GM19452 (cell line): ENCODE data around the gene BCAM.
"Not testable (repeated sequence)": the region's sequence is repeated elsewhere in the genome, so short reads cannot be mapped to it uniquely, and the experiment has no call there.

Experiments
- ATAC-seq: cut with Tn5 transposase; IDR thresholded peaks from one replicate; pipeline ENCODE4 v1.9.1; 2021; ENCODE audit not compliant: unreplicated experiment

BCAM gene

GRCh38 chr19:44816301-44816700 is 7.4 kb downstream of the BCAM start:
- no peak for ATAC-seq

- no peak for ATAC-seq
Observed at GRCh38 chr19:44817725-44818465, 9.0 kb downstream of the BCAM start.

DNA sequence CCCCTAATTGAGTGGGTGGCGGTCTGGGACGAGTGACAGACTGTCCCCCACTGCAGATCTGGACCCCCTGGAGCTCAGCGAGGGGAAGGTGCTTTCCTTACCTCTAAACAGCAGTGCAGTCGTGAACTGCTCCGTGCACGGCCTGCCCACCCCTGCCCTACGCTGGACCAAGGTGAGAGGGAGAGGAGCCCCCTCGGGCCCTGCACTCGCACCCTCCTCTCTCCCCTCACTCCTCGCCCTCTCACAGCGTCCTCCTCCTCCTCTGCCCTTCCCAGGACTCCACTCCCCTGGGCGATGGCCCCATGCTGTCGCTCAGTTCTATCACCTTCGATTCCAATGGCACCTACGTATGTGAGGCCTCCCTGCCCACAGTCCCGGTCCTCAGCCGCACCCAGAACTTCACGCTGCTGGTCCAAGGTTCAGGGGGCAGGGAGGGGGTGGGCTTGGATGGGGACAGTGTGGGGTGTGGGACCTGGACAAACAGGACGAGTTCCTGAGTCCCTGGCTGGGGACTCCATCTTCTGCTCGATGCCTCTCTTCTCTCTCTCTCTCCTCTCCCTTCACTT is 9.6 kb downstream of the BCAM start:
- ATAC-seq, result no peak

DNA sequence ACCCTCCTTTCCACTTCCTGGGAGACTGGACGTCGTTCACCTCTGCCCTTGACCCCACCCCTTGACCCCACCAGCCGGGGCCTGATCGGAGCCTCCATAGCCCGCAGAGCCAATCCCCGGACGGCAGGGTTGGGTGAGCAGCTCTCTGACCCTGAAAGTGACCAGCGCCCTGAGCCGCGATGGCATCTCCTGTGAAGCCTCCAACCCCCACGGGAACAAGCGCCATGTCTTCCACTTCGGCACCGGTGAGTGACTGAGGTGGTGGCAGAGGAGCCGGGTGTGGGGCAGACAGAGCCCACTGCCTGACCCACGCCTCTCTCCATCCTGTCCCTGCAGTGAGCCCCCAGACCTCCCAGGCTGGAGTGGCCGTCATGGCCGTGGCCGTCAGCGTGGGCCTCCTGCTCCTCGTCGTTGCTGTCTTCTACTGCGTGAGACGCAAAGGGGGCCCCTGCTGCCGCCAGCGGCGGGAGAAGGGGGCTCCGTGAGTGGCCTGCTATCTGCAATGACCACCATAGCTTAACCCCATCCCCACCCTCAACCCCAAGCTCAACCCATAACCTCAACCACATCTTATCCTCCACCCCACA is 10.4 kb downstream of the BCAM start:
- no peak for ATAC-seq

DNA sequence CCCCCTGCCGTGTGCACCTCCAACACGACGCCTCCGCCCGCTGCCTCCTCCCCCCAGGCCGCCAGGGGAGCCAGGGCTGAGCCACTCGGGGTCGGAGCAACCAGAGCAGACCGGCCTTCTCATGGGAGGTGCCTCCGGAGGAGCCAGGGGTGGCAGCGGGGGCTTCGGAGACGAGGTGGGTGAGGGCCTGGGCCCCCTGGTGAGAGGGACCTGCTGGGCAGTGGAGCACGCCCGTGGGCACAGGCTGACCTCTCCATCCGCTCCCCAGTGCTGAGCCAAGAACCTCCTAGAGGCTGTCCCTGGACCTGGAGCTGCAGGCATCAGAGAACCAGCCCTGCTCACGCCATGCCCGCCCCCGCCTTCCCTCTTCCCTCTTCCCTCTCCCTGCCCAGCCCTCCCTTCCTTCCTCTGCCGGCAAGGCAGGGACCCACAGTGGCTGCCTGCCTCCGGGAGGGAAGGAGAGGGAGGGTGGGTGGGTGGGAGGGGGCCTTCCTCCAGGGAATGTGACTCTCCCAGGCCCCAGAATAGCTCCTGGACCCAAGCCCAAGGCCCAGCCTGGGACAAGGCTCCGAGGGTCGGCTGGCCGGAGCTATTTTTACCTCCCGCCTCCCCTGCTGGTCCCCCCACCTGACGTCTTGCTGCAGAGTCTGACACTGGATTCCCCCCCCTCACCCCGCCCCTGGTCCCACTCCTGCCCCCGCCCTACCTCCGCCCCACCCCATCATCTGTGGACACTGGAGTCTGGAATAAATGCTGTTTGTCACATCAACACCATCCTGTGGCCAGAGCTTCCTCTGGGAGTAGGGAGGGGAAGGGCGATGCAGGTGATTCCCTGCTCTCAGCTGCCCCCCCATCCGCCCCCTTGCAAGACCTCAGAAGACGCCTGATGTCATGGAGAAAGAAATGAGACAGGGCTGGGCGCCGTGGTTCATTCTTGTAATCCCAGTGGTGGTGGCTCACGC is 12.0 kb downstream of the BCAM start:
- no peak for ATAC-seq

- ATAC-seq, result no peak
Observed at GRCh38 chr19:44822177-44822576, 13.3 kb downstream of the BCAM start.

GRCh38 chr19:44822670-44823372 is 13.9 kb downstream of the BCAM start:
- no peak for ATAC-seq

DNA sequence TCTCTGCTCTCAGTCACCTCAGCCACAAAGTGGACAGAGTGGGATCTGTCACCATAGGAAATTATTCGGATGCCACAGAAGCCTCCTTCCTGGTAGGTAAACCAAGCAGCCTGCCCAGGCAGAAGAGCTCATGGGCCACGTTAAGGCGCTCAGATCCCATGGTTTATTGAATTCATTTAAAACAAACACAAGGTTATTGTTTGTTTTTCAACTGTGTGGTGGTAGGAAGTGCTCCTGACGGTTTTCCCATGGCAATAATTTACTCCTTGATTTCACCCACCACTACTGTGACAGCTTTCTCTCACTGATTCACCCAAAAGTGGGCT is 14.4 kb downstream of the BCAM start:
- no peak for ATAC-seq

DNA sequence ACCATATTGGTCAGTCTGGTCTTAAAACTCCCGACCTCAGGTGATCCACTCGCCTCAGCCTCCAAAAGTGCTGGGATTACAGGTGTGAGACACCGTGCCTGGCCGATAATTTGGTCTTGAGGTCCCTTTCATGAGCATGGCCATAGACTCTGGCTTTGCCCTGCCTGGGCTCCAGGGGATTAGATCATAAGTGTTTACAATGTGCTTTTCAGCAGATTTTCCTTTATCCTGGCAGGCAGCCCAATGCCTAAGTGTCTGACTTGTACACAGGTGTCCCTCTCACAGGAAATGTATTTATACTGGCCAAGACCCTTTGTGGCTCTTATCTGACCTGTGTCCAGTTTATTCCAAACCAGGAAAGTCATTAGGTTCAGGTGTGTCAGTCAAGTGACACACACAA is 15.9 kb downstream of the BCAM start:
- no peak for ATAC-seq

DNA sequence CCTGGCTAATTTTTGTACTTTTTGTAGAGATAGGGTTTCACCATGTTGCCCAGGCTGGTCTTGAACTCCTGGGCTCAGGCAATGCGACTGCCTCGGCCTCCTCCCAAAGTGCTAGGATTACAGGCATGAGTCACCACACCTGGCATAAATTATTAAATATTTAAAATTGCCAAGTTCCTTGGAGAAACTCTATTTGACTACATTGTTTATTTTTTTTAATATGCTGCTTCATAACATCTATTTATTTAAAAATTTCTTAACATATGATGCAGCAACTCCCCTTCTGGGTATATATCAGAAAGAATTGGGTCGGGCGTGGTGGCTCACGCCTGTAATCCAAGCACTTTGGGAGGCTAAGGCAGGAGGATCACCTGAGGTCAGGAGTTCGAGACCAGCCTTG is 24.0 kb downstream of the BCAM start:
- not testable (repeated sequence) for ATAC-seq

- ATAC-seq, result not testable (repeated sequence)
Observed at GRCh38 chr19:44834399-44834798, 25.5 kb downstream of the BCAM start.

DNA sequence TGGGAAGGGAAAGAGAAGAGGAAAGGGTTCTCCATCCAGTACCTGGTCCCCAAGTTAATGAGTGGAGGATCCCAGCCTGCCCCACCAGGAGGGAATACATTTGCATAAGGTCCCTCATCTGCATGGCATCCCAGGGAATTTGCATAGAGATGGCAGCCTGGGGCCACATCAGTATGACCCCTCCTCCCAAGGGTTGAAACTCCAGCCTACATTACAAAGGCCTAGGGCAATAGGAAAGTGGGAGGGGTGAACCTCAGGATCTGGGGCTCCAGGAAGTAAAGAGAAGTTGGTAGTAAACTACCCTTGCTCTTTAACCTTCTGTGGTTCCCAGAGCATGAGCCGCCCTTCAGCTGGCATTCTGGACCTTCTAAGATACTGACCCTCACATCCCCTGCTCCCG is 30.4 kb downstream of the BCAM start:
- ATAC-seq, result no peak

GRCh38 chr19:44840811-44841210 is 31.9 kb downstream of the BCAM start:
- no peak for ATAC-seq

GRCh38 chr19:44841231-44841630 is 32.3 kb downstream of the BCAM start:
- no peak for ATAC-seq

DNA sequence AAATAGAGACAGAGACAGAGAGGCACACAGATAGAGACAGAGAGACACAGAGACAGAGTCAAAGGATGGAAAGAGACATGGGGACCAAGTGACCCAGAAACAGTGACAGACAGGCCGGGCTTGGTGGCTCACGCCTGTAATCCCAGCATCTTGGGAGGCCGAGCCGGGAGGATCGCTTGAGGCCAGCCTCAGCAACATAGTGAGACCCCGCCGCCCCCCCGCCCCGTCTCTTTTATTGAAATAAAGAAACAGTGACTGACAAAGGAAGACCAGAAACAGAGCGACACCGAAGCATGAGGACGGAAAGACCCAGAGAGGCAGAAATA is 36.3 kb downstream of the BCAM start:
- no peak for ATAC-seq

GRCh38 chr19:44845612-44846454 is 36.9 kb downstream of the BCAM start, which contains the start of gene NECTIN2:
Gene NECTIN2 (plus strand): TSS chr19:44846297. CDS start chr19:44846526, 229 bp downstream.
- no peak for ATAC-seq

- ATAC-seq, result no peak
Observed at GRCh38 chr19:44846455-44847143, 37.7 kb downstream of the BCAM start.

GRCh38 chr19:44847144-44848035 is 38.5 kb downstream of the BCAM start:
- no peak for ATAC-seq
